Spleen (tissue), 11 donors: Measurements from ENCODE around the gene ANAPC5. TPM values are rescaled to one million over a fixed set of nuclear protein-coding genes. Genes with fewer than 3 reads are reported as not detected.

ENCODE experiments used
- DNase-seq: peaks from one replicate; pipeline ENCODE4 v3.0.0-alpha.2; 2020
- H3K27ac ChIP-seq, 8 donors: fragments of 200-600 bp; sonication (generic) in 7 of 8; 1 replicate in 4 of 8; 2 replicates in 4 of 8; pipeline versions ENCODE4 v1.5.0 to v1.8.0; 2016 to 2021; ENCODE audit warnings: inconsistent platforms in 4 of 8, mild to moderate bottlenecking in 4 of 8, moderate library complexity in 1 of 8
- H3K27me3 ChIP-seq, 7 donors: fragments of 200-600 bp; sonication (generic) in 6 of 7; replicated peaks in 1 of 7; 1 replicate in 4 of 7; 2 replicates in 3 of 7; pipeline versions ENCODE4 v1.5.0 to v1.8.0; 2016 to 2021; ENCODE audit warnings: inconsistent platforms in 3 of 7, mild to moderate bottlenecking in 1 of 7
- H3K36me3 ChIP-seq, 6 donors: fragments of 200-600 bp; sonication (generic) in 5 of 6; 1 replicate in 4 of 6; 2 replicates in 2 of 6; pipeline versions ENCODE4 v1.5.0 to v1.8.0; 2016 to 2021; ENCODE audit warnings: inconsistent platforms in 2 of 6
- H3K4me1 ChIP-seq, 6 donors: fragments of 200-600 bp; sonication (generic) in 5 of 6; 1 replicate in 3 of 6; 2 replicates in 3 of 6; pipeline versions ENCODE4 v1.5.0 to v1.8.0; 2016 to 2021; ENCODE audit warnings: inconsistent platforms in 3 of 6
- H3K4me3 ChIP-seq, 8 donors: fragments of 200-600 bp; sonication (generic) in 7 of 8; 1 replicate in 4 of 8; 2 replicates in 4 of 8; pipeline versions ENCODE4 v1.5.0 to v1.8.0; 2016 to 2021; ENCODE audit warnings: inconsistent platforms in 4 of 8, mild to moderate bottlenecking in 4 of 8, moderate library complexity in 2 of 8
- H3K9me3 ChIP-seq, 8 donors: fragments of 200-600 bp; sonication (generic) in 7 of 8; 1 replicate in 4 of 8; 2 replicates in 4 of 8; pipeline versions ENCODE4 v1.5.0 to v1.8.0; 2016 to 2021; ENCODE audit warnings: inconsistent platforms in 4 of 8
- CTCF ChIP-seq, 11 experiments: fragments of 200-600 bp in 7 of 11; fragments of 450-650 bp in 4 of 11; sonication (generic) in 4 of 11; IDR thresholded peaks in 8 of 11; conservative IDR thresholded peaks in 3 of 11; 1 replicate in 7 of 11; 2 replicates in 4 of 11; pipeline versions ENCODE4 v1.4.0 to v1.8.0; 2016 to 2021; ENCODE audit warnings: antibody characterized with exemption in 11 of 11, inconsistent platforms in 4 of 11, mild to moderate bottlenecking in 1 of 11
- POLR2A ChIP-seq, 3 donors: fragments of 450-650 bp; IDR thresholded peaks; one replicate each; pipeline ENCODE4 v1.5.1; 2017; ENCODE audit warnings: antibody characterized with exemption in 3 of 3, mild to moderate bottlenecking in 1 of 3
- POLR2AphosphoS5 ChIP-seq, 3 donors: sonication (generic); formaldehyde crosslinking; IDR thresholded peaks; one replicate each; pipeline ENCODE4 v1.5.1; 2017; ENCODE audit warnings: antibody characterized with exemption in 3 of 3
- WGBS, 5 donors: extraction: QIAGEN DNeasy Blood & Tissue Kit in 3 of 5; methylation state at CpG; one replicate each; pipeline versions ENCODE4 v1.1.5 to v1.1.7; 2013 to 2018; 5-methylcytosine and 5-hydroxymethylcytosine counted together
- intact Hi-C: fragments of 100-400 bp; cut with DNase I; formaldehyde crosslinking; loops from one replicate; pipeline ENCODE4 v1.15.0; 2023; ENCODE audit warnings: low total_unique reads
- polyA plus RNA-seq, 3 donors: library from polyadenylated mRNA; stranded (reverse); fragments of 200-250 nt; gene quantifications; one replicate each; pipeline ENCODE4 v1.2.1, GENCODE V29; 2013
- total RNA-seq, 7 donors: library from RNA; depleted of rRNA in 3 of 7; stranded (reverse); fragments of >200 nt in 3 of 7; fragmentation: NEBNext Ultra II Directional in 4 of 7; extraction: Animal tissue kit (Norgen Biotek cat#: 25700) in 4 of 7; gene quantifications; one replicate each; pipeline versions ENCODE4 v1.1.0 to v1.2.1, GENCODE V29; 2016 to 2021
- donor health status: healthy with polysubstance abuse.
- donor health status: DM: no; HTN: no; CAD: no; lungs with moderate emphysema.
- donor health status: DM: no; HTN: no; CAD: no.
- donor health status: Bipolar disorder and iron deficiency.
- donor health status: healthy.
- donor health status: DM: no; HTN: no; CAD: no.
- donor health status: DM: yes; HTN: yes; CAD: no.

Gene ANAPC5
- total and polyA plus RNA-seq, 10 donors = 97.5 to 185 (median 141) TPM

DNA sequence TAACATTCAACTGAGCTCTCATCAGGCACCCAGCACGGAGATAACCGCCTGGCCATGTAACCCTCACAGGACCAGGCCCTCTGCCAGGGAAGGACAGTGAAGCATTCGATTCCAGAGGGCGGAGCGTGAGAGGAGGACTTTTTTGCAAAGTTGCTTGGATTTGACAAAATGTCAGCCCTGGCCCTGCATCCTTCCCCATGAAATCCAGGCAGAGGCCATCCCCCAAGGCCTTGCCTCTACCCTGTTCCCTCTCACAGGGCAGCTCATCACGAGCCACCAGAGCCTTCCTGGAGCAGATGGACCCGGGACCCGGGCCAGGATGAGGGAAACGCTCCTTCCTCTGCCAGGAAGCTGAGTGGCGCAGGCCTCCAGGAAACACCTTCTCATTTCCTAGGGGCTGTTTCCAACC lies 72.7 kb downstream of the ANAPC5 start:
- DNase-seq = peak; percentile 87
- WGBS, 5 donors = 53 to 81% (median 61%) methylated on average over 5 to 10 of the region's 10 CpGs
- intact Hi-C loops = no loop called here
- TF ChIP-seq CTCF (IDR thresholded peaks at IDR 0.05 in 8 of 11, conservative IDR thresholded peaks at IDR 0.05 in 3 of 11) = no peak
- peak; percentile 66 to 79 (median 76) for TF ChIP-seq POLR2AphosphoS5 (IDR thresholded peaks at IDR 0.05)
- TF ChIP-seq POLR2A (IDR thresholded peaks at IDR 0.05) = no peak
- no peaks in the 10 kb centered on the region for H3K27me3 ChIP-seq
- H3K9me3 ChIP-seq = no peaks in the 10 kb centered on the region
- H3K4me1 ChIP-seq = peaks cover 9 to 74% (median 35%) of the 10 kb centered on the region in 6 donors
- H3K4me3 ChIP-seq = peak overlapping the region in 1 of 8 donors; percentile 54
- H3K36me3 ChIP-seq = peaks cover 0 to 60% (median 4%) of the 10 kb centered on the region in 6 donors
- peak overlapping the region; percentile 70 to 89 (median 84) for H3K27ac ChIP-seq

DNA sequence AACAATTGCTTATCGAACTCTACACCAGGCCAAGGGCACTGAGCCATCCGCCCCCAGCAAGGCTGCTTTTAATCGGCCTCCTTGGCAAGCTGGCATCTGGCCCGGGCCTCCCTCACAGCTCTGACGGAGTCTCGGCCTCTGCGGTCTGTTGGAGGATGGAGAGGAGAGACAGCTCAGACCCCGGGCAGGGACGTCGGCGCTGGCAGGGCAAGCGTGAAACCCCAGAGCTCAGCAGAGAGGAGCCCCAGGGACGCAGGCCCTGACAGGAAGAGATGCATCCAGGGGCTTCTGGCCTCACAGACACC lies 73.2 kb downstream of the ANAPC5 start:
- H3K36me3 ChIP-seq = peaks cover 0 to 60% (median 8%) of the 10 kb centered on the region in 6 donors
- H3K4me3 ChIP-seq = peak overlapping the region in 1 of 8 donors; percentile 54
- H3K9me3 ChIP-seq = no peaks in the 10 kb centered on the region
- no peaks in the 10 kb centered on the region for H3K27me3 ChIP-seq
- intact Hi-C loops = no loop called here
- peaks cover 9 to 71% (median 34%) of the 10 kb centered on the region in 6 donors for H3K4me1 ChIP-seq
- TF ChIP-seq POLR2AphosphoS5 (IDR thresholded peaks at IDR 0.05) (peak in 2 of 3 donors; percentile 64 to 66), POLR2A (IDR thresholded peaks at IDR 0.05) (no peak), CTCF (IDR thresholded peaks at IDR 0.05 in 8 of 11, conservative IDR thresholded peaks at IDR 0.05 in 3 of 11) (no peak)
- 41 to 82% (median 70%) methylated on average over 13 of the region's 13 CpGs for WGBS, 5 donors
- peak overlapping the region; percentile 70 to 89 (median 84) for H3K27ac ChIP-seq
- DNase-seq = peak; percentile 86

DNA sequence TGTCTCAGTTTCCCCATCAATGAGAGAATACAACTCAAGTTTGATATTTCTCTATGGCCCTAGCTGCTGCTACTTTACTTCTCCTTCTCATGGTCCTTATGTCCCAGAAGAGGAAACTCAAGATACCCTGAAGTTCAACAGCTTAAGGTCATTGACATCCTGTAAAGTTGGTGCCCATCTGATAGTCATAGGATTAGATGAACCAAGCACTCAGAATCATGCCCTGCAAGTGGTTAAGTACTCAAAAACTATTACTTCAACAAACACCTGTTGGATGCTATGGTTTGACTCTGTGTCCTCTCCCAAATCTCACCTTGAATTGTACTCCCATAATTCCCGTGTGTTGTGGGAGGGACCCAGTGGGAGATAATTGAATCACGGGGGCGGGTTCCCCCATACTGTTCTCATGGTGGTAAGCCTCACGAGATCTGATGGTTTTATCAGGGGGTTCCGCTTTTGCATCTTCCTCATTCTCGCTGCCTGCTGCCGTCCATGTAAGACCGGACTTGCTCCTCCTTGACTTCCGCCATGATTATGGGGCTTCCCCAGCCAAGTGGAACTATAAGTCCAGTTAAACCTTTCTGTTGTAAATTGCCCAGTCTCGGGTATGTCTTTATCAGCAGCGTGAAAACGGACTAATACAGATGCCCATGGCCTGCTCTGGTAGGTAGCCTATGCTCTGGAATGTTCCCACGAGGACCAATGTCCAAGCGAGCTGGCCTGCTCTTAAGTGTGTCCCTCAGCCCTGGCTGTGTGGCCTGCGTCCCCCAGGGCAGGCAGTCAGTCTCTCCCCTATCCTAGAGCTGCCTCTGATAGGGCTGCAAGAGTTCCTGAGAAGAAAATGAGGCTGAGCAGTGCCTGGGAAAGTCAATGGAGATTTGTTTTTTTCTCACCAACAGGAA lies 73.8 kb downstream of the ANAPC5 start:
- 50 to 76% (median 65%) methylated on average over 13 to 15 of the region's 15 CpGs for WGBS, 5 donors
- H3K9me3 ChIP-seq = no peaks in the 10 kb centered on the region
- H3K27ac ChIP-seq = peak overlapping the region; percentile 70 to 89 (median 84)
- H3K4me1 ChIP-seq = peaks cover 9 to 72% (median 34%) of the 10 kb centered on the region in 6 donors
- peaks cover 0 to 60% (median 14%) of the 10 kb centered on the region in 6 donors for H3K36me3 ChIP-seq
- TF ChIP-seq POLR2AphosphoS5 (IDR thresholded peaks at IDR 0.05) (peak in 1 of 3 donors; percentile 42), CTCF (IDR thresholded peaks at IDR 0.05 in 8 of 11, conservative IDR thresholded peaks at IDR 0.05 in 3 of 11) (no peak)
- no peaks in the 10 kb centered on the region for H3K27me3 ChIP-seq
- DNase-seq = peak; percentile 83
- intact Hi-C loops = no loop called here
- H3K4me3 ChIP-seq = peak overlapping the region in 1 of 8 donors; percentile 54

GRCh38 chr12:121277374-121277759 lies 74.8 kb downstream of the ANAPC5 start:
- 56 to 89% (median 64%) methylated on average over 6 of the region's 6 CpGs for WGBS, 5 donors
- H3K27ac ChIP-seq = peak overlapping the region; percentile 70 to 89 (median 84)

More at GRCh38 chr12:121277374-121277759, 74.8 kb downstream of the ANAPC5 start:
- H3K4me3 ChIP-seq = peak overlapping the region in 1 of 8 donors; percentile 54
- peaks cover 9 to 65% (median 34%) of the 10 kb centered on the region in 6 donors for H3K4me1 ChIP-seq
- DNase-seq = no peak
- H3K9me3 ChIP-seq = no peaks in the 10 kb centered on the region
- TF ChIP-seq CTCF (IDR thresholded peaks at IDR 0.05 in 8 of 11, conservative IDR thresholded peaks at IDR 0.05 in 3 of 11) (no peak), POLR2A (IDR thresholded peaks at IDR 0.05) (no peak), POLR2AphosphoS5 (IDR thresholded peaks at IDR 0.05) (no peak)
- intact Hi-C loops = no loop called here
- no peaks in the 10 kb centered on the region for H3K27me3 ChIP-seq
- peaks cover 0 to 62% (median 20%) of the 10 kb centered on the region in 6 donors for H3K36me3 ChIP-seq
